CD4-positive, alpha-beta T cell treated with Interleukin-4 for 1 hour (primary cell): ENCODE measurements around the gene TSPAN15.
"Not testable (repeated sequence)": the region's sequence is repeated elsewhere in the genome, so short reads cannot be mapped to it uniquely, and the experiment has no call there.

Experiments
- DNase-seq, 2 donors: peaks; one replicate each; pipeline ENCODE4 v3.0.0-alpha.2; 2020 to 2022

Gene TSPAN15

DNA sequence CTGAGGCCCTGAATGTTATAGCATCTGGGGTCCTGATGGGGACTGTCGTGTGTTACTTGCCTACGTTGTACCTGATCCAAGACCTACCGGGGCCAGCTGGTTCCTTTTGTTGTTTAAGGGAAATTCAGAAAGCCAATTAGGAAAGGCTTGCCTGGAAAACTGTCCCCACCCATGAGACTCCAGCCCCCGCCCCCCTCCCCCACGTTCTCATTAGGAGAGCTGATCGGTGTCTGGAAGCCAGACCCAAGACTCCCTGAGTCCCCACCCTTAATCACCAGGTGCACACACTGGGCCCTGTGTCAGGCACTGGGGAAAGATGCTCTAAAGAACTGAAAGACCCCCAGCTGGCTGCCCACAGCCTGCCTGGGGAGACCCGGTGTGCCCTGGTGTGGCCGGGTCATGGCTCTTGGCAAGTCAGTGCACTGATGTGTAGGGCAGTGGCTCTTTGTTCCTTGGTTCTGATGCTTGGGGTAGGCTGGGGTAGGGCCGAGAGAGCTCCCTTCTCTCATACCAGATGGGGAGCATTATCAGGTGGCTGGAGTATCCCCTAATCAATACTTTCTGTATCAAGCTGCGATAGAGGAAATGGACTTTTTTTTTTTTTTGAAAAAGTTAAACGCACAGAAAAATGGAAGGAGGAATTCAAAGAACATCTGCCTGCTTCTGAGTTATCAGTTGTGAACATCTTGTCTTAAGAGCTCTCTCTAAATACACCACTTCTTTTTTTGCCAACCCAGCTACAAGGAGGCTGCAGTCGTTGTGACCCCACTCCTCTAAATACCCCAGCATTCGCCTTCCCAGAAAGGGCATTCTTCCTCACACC lies 16.9 kb downstream of the TSPAN15 start:
- no peak for DNase-seq

DNA sequence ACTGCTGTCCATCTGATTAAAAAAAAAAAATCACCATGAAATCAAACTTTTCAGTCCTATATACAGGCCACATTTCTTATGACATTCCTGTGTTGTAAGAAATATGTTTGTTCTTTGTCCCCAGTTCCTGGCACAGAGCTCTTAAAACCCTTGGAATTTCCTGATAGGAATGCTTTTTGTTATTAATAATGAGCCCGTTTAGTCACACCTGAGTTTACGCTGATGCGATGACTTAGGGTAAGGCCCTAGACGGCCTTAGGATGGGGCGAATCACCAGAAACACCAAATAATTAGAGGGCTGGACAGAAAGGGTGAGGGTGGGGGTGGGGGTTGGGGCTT lies 17.5 kb downstream of the TSPAN15 start:
- DNase-seq: no peak

DNA sequence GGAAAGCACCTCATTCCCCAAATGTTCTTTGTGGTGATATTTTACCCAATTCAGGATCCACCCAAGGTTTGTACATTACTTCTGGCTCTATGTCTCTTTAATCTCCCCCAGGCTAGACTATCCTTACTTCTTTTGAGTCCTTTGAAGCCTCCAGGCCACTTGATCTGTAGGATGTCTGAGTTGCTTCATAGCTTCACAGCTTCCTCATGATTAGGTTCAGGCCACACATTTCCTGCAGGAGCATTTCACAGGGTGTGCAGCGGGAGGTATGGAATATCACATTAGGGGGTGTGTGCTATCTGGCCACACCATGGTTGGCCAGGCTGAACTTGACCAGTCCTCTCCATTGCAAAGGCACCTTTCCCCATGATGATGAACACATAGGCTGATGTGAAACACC lies 18.7 kb downstream of the TSPAN15 start:
- DNase-seq: no peak

DNA sequence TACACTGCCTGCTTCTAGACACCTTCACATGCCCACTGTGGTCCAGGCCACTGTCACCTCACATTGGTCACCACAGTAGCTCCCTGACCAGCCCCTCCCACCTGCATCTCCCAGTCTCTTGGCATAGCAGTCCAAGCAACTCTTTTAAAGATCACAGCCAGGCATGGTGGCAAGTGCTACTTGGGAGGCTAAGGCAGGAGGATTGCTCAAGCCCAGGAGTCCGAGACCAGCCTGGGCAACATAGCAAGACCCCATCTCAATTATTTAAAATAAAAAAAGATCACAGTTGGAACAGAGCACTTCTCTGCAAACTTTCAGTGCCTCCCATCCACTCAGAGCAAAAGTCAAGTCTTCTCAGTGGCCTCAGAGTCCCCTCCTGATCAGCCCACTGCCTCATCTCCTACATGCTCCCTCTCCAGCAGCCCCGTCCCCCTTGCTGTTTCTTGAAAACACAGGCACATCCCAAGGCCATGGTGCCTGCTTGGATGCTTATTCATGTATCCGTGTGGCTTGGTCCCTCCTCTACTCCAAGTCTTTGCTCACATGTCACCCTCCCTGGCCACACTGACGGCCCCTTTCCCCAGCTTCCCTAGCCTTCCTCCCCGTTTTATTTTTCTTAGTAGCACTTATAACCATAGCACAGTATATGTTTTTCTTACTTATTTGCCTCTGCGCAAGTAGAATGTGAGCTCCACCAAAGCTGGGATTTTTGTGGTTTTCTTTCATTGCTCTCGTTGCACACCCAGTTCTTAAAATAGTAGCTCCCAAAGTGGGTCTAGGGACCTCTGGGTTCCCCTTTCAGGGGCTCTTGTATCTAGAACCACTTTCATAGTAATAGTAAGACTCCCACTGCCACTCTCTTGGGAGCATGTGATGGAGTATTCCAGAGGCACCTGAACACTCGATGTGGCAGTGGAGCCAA lies 19.5 kb downstream of the TSPAN15 start:
- no peak for DNase-seq

DNA sequence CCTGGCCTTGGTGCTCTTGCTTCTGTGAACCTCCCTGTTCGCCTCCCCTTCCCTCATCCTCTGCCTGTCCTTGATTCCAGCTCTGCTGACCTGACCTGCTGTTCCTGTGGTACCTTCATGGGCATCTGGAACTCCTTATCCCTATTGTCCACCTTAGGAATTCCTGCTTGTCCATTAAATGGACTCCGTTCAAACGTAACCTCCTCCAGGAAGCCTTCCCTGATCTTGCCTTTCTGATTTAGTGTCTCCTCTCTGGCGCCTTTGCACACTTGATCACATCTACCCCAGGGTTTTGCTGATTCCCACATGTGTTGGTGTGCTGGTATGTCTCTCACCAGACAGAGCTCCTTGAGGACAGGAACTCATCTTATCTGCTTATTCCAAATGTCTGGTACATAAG lies 20.9 kb downstream of the TSPAN15 start:
- DNase-seq: no peak

DNA sequence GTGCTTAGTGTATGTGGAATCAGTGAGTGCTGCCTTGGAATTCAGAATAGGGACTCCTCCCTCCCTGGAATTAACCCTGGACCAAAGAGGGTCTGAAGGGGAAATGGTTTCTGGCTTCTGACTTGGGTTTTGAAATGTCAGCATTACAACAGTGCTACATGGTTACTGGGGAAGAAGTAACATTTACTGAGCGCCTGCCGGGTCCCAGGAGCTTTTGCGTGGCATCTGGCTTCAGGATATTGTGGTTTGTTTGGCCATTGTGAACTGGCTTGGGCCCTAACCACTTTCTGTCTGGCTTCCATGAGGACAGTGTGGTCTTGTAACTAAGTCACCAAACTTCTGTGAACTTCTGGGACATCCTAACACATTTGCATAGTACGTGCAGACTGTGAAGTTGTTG lies 21.3 kb downstream of the TSPAN15 start:
- no peak for DNase-seq

DNA sequence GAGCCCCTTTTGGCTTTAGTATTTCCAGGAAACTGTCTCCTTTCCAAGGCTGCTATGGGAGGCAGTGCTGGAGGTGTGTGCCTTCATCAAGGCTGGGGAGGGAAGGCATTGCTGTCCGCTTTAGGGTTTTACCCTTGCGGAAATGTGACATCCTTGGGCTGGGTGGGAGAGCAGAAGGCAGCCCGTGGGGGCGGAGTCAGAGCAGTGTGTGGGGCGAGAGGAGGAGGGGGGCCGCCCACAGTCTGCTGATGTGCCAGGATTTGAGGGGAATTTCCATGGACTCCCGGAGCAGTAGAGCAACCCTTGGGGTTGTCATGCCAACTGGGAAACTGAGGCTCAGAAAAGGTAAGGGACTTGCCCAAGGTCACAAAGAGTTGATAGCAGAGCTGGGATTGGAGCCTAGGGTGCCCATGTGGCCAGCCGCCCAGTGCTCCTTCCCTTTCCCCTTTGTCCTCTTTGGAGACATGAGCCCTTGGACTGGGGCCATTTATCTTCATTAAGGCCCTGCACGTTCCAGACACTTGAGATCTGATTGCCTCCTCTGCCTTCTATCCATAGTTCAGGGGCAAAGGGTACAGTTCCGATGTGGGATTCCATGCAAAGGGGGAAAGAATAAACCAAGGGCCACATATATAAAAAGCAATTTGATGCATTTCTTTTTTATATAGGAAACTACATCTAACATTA lies 22.2 kb downstream of the TSPAN15 start:
- no peak for DNase-seq

DNA sequence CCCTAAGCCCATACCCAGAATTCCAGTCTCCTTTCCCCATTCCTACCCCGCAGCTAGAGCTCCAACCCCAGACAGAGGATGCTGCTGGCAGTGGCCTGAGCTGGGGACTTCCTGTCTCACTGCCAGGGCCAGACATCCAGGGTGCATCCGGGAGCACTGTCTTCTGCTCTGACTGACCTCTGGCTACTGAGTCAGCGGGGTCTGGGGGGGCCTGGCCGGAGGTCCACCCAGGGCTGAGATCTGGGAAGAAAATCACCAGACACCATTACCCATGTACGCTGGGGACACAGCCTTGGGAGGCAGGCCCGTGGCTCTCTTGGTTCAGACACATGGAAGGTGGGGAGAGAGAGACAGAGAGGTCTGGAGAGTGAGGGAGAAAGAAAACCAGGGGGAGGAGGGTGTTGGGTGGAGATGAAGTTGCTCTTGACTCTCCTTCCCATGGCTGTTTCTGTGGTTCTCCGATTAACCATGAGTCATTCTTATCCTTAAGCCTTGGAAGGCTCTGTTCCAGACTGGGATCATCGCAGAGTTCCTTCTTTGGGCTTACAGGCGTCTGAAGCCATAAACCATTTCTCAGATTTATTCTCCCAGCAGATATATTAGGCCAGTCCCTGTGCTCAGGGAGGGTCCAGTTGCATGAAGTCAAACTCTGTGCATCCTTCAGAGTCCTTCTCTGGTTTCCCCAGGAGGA lies 23.6 kb downstream of the TSPAN15 start:
- no peak for DNase-seq

DNA sequence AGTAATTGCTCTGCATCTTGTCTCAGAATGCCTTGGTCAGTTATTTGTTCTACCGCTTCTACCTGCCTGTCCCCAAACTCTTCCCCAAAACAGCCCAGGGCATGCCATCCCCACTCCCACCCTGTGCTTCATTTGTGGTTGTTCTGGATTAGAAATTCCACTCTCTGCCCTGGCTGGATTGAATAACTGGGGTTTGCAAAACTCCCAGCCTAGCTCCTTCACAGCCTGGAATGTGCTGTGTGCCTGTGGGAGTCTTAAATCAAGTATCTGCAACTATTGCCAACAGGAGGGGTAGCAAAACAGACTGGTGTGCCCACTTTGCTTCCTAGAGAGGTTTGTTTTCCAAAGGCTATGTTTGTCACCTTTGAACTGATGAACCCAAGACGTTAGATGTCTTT lies 24.2 kb downstream of the TSPAN15 start:
- no peak for DNase-seq

DNA sequence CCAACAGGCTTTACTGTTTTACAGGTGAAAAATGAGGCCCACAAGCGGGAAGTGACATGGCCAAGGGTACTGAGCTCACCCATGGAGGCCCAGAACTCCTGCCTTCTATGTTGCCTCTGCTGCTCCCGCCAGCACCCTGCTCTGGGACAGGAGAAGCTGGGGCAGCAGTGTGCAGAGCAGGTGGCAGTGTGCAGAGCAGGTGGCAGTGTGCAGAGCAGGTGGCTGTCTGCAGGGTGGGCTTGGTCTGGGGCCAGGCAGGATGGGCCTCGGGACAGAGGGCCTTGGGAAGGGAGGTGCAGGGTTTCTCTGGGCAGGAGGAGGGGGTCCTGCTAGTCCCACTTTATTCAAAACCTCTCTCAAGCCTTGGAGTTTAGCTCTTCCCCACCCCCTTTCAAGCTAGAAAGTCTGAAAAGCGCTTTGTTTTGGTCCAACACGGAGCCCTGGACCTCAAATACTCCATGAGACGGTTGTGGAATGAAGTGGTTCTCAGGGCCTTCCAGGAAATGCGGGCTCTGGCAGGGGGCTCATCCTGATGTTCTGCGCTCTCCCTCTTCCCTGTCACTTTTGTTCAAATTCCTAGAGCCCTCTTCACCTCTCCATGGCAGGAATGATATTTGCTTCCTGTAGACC lies 26.8 kb downstream of the TSPAN15 start:
- no peak for DNase-seq

DNA sequence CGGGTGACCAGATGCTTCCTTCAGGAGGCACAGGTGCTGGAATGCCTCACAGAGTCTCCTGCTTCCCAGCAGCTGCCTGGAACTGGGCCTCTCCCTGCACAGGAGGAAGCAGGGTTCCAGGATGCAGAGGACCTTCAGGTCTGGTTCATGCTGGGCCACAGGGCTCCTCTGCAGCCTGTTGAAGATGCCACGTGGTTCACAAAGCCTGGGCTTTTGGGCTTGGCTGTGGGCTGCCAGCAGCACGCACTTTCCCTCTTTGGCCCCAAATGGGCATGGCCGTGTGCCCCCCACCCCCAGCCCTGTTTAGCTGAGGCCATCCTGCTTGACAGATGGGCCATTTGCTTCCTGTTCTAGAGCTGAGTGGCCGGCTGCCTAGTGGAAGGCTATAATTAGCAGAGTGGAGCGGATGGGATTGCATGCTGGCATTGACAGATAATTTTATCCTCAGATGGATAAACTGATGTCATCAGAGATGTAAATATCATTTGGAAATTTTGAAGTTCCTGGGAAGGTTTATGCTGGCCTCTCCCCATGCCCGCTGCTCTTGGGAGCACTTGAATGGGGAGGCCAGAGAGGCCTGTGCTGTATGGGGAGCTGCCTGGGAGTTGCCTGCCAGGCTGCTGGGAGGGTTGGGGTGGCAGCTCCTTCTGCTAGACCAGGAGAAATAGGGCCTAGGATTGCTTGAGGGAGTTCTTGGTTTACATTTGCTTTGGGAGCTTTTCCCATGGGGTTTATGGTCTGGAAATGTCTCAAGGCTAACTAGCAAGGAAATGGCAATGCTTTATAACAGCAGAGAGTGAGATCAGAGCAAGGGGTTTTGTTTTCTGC lies 28.2 kb downstream of the TSPAN15 start:
- DNase-seq: no peak

DNA sequence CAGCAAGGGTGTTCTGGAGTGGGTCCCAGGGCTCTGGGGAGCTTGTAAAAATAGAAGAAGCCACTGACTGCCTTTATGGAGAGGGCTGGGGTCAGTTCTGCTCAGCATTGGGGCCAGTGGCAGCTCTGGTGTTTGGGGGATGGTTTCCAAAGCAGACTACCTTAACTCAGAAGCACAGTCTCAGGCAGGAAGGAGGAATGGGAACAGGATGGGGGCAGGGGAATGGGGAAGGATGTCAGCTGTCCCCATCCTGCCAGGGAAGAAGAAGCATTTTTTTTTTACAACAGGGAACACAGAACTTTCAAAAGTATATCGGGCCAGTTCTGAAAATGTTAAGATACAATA lies 28.8 kb downstream of the TSPAN15 start:
- DNase-seq: no peak

DNA sequence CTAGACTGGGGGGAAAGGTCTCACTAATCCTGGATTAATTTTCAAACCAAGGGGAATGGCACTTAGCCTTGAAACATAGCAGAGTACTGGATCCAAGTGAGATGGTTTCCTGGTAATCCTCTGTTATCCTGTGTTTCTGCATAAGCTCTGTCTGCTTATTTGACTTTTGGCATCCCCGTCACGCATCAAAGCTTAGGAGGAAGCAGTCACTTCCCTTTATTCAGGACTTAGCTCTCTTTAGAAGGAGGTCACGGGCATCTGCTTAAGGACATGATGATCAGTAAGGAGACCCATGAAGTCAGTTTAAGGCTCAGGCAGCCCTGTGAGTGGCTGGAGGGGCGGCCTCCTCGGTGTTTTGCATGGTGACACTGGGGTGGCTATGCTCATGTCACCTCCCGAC lies 30.0 kb downstream of the TSPAN15 start:
- no peak for DNase-seq

DNA sequence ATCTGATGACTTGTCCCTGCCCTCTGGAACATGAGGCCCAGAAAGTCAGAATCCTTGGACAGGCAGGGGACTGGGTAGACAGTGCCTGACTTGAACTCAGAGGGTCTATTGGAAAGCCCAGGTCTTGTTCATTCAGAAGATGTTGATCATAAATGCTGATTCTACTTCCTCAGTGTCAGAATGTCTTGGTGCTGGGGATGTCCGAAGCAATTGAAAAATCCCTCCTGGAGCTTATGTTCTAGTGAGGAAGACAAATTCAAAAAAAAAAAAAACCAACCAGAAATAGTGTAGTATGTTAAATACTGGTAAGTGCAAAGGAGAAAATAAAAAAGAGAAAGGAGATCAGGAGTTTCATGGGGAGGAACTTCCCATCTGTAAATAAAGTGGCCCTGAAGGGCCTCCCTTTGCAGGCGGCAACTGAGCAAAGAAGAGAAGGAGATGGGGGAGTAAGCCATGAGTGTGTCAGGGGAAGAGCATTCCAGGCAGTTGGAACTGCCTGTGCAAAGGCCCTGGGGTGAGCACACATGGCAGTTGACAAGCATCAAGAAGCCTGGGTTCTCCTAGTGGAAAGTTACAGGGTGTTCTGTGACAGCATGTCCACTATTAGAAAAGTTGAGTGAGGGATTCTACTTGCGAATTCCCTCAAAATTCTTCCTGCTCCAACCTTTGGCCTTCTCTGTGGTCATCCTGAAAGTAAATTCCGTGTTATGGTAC lies 30.7 kb downstream of the TSPAN15 start:
- DNase-seq: no peak

DNA sequence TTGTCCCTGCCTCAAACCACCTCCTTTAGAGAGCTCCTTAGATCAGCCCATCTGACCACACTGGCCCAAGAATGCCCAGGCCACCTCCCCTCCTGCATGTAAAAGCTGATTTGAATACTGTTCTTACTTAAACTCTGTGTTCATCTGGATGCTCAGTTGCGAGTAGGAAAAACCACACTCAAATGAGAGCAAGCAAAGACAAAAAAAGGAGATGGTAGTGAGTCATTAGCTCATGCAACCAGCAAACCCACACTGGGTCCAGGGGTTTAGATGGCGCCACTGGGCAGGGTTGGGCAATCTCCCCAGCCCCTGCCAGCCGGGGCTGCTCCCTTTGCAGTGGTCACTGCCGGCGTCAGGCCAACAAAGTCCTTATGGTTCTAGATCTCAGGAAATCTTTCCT lies 32.7 kb downstream of the TSPAN15 start:
- no peak for DNase-seq

DNA sequence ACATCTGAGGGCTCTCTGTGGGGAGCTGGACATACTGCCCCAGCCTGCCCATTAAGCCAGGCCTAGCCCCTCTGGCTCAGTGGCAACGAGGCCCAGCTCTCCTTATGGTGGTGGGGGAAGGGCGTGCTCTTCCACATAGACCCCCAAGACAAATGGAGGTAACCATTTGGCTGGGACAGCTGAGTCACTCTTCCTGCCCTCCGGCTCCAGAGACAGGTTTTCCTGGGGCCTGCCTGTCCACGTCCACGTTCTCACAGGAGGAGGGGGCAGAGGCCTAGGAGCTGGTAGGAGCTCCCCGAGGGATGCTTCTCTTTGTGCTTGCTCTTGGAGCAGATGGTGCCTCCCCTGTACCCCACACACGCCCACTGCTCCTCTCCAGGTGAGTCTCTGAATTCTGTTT lies 33.5 kb downstream of the TSPAN15 start:
- DNase-seq: no peak

DNA sequence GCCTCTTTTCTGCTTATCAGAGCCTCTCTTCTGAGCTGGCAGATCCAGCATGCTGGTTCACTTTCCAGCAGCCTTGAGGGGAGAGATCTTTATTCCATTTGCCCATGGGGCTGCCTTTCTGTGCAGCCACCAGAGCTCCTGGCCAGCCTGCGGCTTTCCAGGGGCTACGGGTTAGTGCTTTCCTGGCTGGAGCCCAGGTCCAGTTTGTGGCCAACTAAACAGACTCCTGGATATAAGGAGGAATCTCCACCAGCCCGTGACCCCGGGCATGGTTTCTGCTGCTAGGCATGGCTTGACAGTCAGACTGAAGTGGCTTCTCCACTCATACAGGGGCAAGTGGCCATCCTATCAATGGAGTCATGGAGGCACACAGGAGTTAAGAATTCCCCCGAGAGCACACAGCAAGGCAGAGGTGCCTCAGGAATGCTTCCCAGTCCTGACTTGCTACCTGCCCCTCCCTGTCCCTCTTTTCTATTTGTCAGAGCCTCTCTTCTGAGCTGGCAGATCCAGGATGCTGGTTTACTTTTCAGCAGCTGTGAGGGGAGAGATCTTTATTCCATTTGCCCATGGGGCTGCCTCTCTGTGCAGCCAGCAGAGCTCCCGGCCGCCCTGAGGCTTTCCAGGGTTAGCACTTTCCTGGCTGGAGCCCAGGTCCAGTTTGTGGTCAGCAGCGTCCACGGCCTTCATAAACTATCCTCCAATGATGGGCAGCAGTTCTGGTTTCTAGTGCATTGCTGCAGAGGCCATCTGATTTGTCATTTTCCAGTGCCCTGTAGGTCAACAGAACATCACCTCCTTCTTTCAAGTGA lies 35.9 kb downstream of the TSPAN15 start:
- no peak for DNase-seq

DNA sequence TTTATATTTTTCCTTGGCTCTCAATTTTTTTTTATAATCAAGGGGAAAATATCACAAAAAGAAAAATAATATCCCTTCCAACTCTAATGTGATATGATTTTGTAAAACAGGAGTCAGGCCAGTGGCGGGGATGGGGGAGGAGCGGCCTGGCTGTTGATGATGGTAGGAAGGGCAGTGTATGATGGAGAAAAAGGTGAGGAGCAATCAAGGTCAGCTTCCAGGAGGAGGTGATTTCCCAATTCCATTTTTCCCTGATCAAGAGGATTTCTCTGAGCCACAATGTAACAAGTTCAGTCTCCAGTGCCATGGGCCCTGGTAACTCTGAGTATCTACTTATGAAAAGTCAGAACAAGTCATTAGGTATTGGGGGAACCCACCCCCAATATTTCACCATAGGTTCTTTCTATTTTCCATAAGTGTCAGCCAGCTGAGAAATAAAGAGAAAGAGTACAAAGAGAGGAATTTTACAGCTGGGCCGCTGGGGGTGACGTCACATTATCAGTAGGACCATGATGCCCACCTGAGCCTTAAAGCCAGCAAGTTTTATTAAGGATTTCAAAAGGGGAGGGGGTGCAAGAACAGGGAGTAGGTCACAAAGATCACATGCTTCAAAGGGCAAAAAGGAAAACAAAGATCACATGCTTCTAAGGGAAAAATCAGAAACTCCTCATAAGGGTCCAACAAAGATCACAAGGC lies 37.0 kb downstream of the TSPAN15 start:
- DNase-seq: not testable (repeated sequence)

DNA sequence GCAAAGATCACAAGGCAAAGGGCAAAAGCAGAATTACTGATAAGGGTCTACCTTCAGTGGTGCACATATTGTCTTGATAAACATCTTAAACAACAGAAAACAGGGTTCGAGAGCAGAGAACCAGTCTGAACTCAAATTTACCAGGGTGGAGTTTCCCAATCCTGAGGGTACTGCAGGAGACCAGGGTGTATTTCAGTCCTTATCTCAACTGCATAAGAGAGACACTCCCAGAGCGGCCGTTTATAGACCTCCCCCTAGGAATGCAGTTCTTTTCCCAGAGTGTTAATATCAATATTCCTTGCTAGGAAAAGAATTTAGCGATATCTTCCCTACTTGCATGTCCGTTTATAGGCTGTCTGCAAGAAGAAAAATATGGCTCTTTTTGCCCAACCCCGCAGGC lies 37.6 kb downstream of the TSPAN15 start:
- not testable (repeated sequence) for DNase-seq
